NCI-H1694 (cell line): Measurements from ENCODE around the gene PCDHA7.
"Not testable (repeated sequence)": the region's sequence is repeated elsewhere in the genome, so short reads cannot be mapped to it uniquely, and the experiment has no call there.

Experiments used
- DNase-seq: peaks from one replicate; lab custom pipeline; 2025; lab: John Stamatoyannopoulos, UW

Gene PCDHA7

GRCh38 chr5:140823475-140823874 is 10.6 kb upstream of the PCDHA7 start:
- no peak for DNase-seq

- DNase-seq = no peak
These were observed 6.2 kb upstream of the PCDHA7 start, which contains the start of gene PCDHA6 for GRCh38 chr5:140827704-140828361. Gene PCDHA6 (plus strand): TSS chr5:140827960. CDS start chr5:140828092, 132 bp downstream.

GRCh38 chr5:140828362-140828737 is 5.7 kb upstream of the PCDHA7 start:
- DNase-seq = no peak

- not testable (repeated sequence) for DNase-seq
These were observed 4.3 kb upstream of the PCDHA7 start for GRCh38 chr5:140829511-140830501.

- not testable (repeated sequence) for DNase-seq
These were observed 455 bp downstream of the PCDHA7 start for GRCh38 chr5:140834439-140835008.

GRCh38 chr5:140835622-140836510 is 1.8 kb downstream of the PCDHA7 start:
- DNase-seq = no peak

- peak; percentile 38 for DNase-seq
These were observed 7.2 kb downstream of the PCDHA7 start, which contains the start of gene PCDHA8 for GRCh38 chr5:140840978-140841962. Gene PCDHA8 (plus strand): TSS chr5:140841187. CDS start chr5:140841322, 135 bp downstream.

- DNase-seq = no peak
These were observed 9.0 kb downstream of the PCDHA7 start for GRCh38 chr5:140842798-140843733.

GRCh38 chr5:140848139-140849102 is 14.4 kb downstream of the PCDHA7 start, which contains the start of gene PCDHA9:
Gene PCDHA9 (plus strand): TSS chr5:140848382. CDS start chr5:140848496, 114 bp downstream.
- not testable (repeated sequence) for DNase-seq

GRCh38 chr5:140849831-140850634 is 16.0 kb downstream of the PCDHA7 start:
- not testable (repeated sequence) for DNase-seq

GRCh38 chr5:140855772-140856674 is 22.0 kb downstream of the PCDHA7 start, which contains the start of gene PCDHA10:
Gene PCDHA10 (plus strand): TSS chr5:140855897. CDS start chr5:140856049, 152 bp downstream.
- no peak for DNase-seq

GRCh38 chr5:140857177-140857986 is 23.3 kb downstream of the PCDHA7 start:
- no peak for DNase-seq

- no peak for DNase-seq
These were observed 23.8 kb downstream of the PCDHA7 start for GRCh38 chr5:140857987-140858240.

GRCh38 chr5:140862441-140863295 is 28.6 kb downstream of the PCDHA7 start:
- DNase-seq = no peak
